Neuronal stem cell (in vitro differentiated cells): ENCODE data around the gene NFYC.

Experiments
- DNase-seq: peaks from one replicate; pipeline ENCODE4 v3.0.0-alpha.2; 2013; ENCODE audit warnings: low spot score
- H2AFZ ChIP-seq: one replicate; pipeline ENCODE4 v1.6.1; 2013; ENCODE audit warnings: mild to moderate bottlenecking, low read length, inconsistent platforms
- H2AK5ac ChIP-seq: 2 replicates; pipeline ENCODE4 v1.6.1; 2013; ENCODE audit warnings: low read depth, mild to moderate bottlenecking, inconsistent platforms, low read length, moderate library complexity, mixed read lengths
- H2BK120ac ChIP-seq: 2 replicates; pipeline ENCODE4 v1.6.1; 2013; ENCODE audit warnings: low read depth, mild to moderate bottlenecking, inconsistent platforms, low read length, moderate library complexity, mixed read lengths
- H2BK12ac ChIP-seq: one replicate; pipeline ENCODE4 v1.6.1; 2013; ENCODE audit warnings: low read length, inconsistent platforms
- H2BK15ac ChIP-seq: 2 replicates; pipeline ENCODE4 v1.6.1; 2013; ENCODE audit warnings: mild to moderate bottlenecking, low read length, inconsistent platforms, mixed read lengths
- H2BK5ac ChIP-seq: one replicate; pipeline ENCODE4 v1.6.1; 2013; ENCODE audit warnings: inconsistent platforms, mild to moderate bottlenecking, low read length, moderate library complexity
- H3K14ac ChIP-seq: one replicate; pipeline ENCODE4 v1.6.1; 2013; ENCODE audit warnings: low read length, inconsistent platforms
- H3K18ac ChIP-seq: 2 replicates; pipeline ENCODE4 v1.6.1; 2013; ENCODE audit warnings: low read length, inconsistent platforms
- H3K23ac ChIP-seq: 2 replicates; pipeline ENCODE4 v1.6.1; 2013; ENCODE audit warnings: low read depth, mild to moderate bottlenecking, mixed read lengths, low read length, inconsistent platforms; ENCODE audit not compliant: poor library complexity
- H3K27ac ChIP-seq: replicated peaks from 3 replicates; pipeline ENCODE4 v1.5.1; 2013; ENCODE audit warnings: low read length, inconsistent platforms
- H3K27me3 ChIP-seq, 3 experiments: 2 replicates each; pipeline ENCODE4 v1.6.1; 2013; ENCODE audit warnings: low read length in 3 of 3, mild to moderate bottlenecking in 2 of 3, inconsistent platforms in 1 of 3, low read depth in 1 of 3, mixed read lengths in 1 of 3, moderate library complexity in 1 of 3; ENCODE audit not compliant: control insufficient read depth in 3 of 3, insufficient read depth in 3 of 3
- H3K36me3 ChIP-seq, 2 donors: replicated peaks in 1 of 2; 2 replicates each; pipeline ENCODE4 v1.6.1; 2013; ENCODE audit warnings: low read length in 2 of 2; ENCODE audit not compliant: control insufficient read depth in 2 of 2, insufficient read depth in 2 of 2
- H3K4ac ChIP-seq: 2 replicates; pipeline ENCODE4 v1.6.1; 2013; ENCODE audit warnings: inconsistent platforms, mild to moderate bottlenecking, low read length, moderate library complexity
- H3K4me1 ChIP-seq, 2 donors: 1 replicate in 1 of 2; 2 replicates in 1 of 2; pipeline ENCODE4 v1.6.1; 2013; ENCODE audit warnings: low read length in 2 of 2, low read depth in 1 of 2; ENCODE audit not compliant: control insufficient read depth in 2 of 2, insufficient read depth in 1 of 2
- H3K4me2 ChIP-seq: one replicate; pipeline ENCODE4 v1.6.1; 2013; ENCODE audit warnings: mild to moderate bottlenecking, low read length, inconsistent platforms; ENCODE audit not compliant: insufficient read depth, poor library complexity, severe bottlenecking
- H3K4me3 ChIP-seq, 2 donors: 2 replicates each; pipeline ENCODE4 v1.5.1; 2013; ENCODE audit warnings: low read length in 2 of 2, mild to moderate bottlenecking in 2 of 2, inconsistent platforms in 1 of 2, moderate library complexity in 1 of 2
- H3K79me1 ChIP-seq: one replicate; pipeline ENCODE4 v1.6.1; 2013; ENCODE audit warnings: low read depth, mild to moderate bottlenecking, inconsistent platforms, low read length, moderate library complexity
- H3K9ac ChIP-seq: one replicate; pipeline ENCODE4 v1.6.1; 2013; ENCODE audit warnings: mild to moderate bottlenecking, low read depth, low read length, inconsistent platforms; ENCODE audit not compliant: poor library complexity
- H3K9me3 ChIP-seq, 2 donors: replicated peaks in 1 of 2; 2 replicates each; pipeline versions ENCODE3 to v1.6.1; 2013; ENCODE audit warnings: low read length in 2 of 2, mild to moderate bottlenecking in 2 of 2, inconsistent platforms in 1 of 2, low read depth in 1 of 2, mixed read lengths in 1 of 2, moderate library complexity in 1 of 2; ENCODE audit not compliant: control insufficient read depth in 2 of 2, insufficient read depth in 1 of 2
- H4K8ac ChIP-seq: one replicate; pipeline ENCODE4 v1.6.1; 2013; ENCODE audit warnings: low read depth, mild to moderate bottlenecking, inconsistent platforms, low read length, moderate library complexity
- H4K91ac ChIP-seq: one replicate; pipeline ENCODE4 v1.6.1; 2013; ENCODE audit warnings: low read length, low read depth, mild to moderate bottlenecking, inconsistent platforms; ENCODE audit not compliant: poor library complexity
- WGBS, 2 donors: extraction: QIAGEN DNeasy Blood & Tissue Kit; methylation state at CpG; one replicate each; pipeline ENCODE4 v1.1.7; 2013; ENCODE audit warnings: missing lambda C conversion rate in 2 of 2, mixed read lengths in 1 of 2; ENCODE audit not compliant: insufficient read length in 2 of 2, insufficient replicate concordance in 1 of 2; ENCODE audit errors: extremely low coverage in 2 of 2; 5-methylcytosine and 5-hydroxymethylcytosine counted together

Gene NFYC

DNA sequence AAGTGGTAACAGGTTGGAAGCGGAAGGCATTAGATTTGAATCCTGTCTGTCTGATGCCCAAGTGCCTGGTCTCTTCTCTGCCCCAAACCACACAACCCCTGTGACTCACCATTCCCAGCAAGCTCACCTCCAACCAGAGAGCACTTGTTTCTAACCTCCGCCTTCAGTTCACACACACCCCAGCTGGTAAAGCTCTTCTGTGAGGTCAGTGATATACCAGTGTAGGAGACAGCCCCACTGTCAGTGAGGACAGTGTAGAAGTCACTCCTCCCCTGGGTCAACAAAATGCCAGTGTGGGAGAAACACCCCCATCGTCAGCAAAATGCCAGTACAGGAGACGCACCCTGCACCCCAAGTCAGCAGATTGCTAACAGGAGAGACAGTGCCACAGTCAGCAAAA is 28.6 kb upstream of the NFYC start:
- Histone ChIP-seq H3K9ac (no peak overlapping the region), H3K18ac (no peak overlapping the region), H3K4me3 (no peak overlapping the region), H4K8ac (no peak overlapping the region), H3K27ac (no peak overlapping the region), H3K23ac (no peak overlapping the region), H3K79me1 (no peaks in the 10 kb centered on the region), H4K91ac (no peak overlapping the region), H3K4ac (no peak overlapping the region), H2BK120ac (no peak overlapping the region), H2AFZ (no peak overlapping the region), H3K36me3 (no peaks in the 10 kb centered on the region), H3K9me3 (no peaks in the 10 kb centered on the region), H2BK15ac (no peak overlapping the region), H3K27me3 (no peaks in the 10 kb centered on the region), H3K4me1 (peaks cover 13 to 27% of the 10 kb centered on the region in 2 donors), H2BK5ac (no peak overlapping the region), H2BK12ac (no peak overlapping the region), H2AK5ac (no peak overlapping the region), H3K14ac (no peak overlapping the region), H3K4me2 (no peak overlapping the region)
- no peak for DNase-seq
- WGBS, 2 donors: no CpG with 5 or more reads among the region's 4 CpGs

DNA sequence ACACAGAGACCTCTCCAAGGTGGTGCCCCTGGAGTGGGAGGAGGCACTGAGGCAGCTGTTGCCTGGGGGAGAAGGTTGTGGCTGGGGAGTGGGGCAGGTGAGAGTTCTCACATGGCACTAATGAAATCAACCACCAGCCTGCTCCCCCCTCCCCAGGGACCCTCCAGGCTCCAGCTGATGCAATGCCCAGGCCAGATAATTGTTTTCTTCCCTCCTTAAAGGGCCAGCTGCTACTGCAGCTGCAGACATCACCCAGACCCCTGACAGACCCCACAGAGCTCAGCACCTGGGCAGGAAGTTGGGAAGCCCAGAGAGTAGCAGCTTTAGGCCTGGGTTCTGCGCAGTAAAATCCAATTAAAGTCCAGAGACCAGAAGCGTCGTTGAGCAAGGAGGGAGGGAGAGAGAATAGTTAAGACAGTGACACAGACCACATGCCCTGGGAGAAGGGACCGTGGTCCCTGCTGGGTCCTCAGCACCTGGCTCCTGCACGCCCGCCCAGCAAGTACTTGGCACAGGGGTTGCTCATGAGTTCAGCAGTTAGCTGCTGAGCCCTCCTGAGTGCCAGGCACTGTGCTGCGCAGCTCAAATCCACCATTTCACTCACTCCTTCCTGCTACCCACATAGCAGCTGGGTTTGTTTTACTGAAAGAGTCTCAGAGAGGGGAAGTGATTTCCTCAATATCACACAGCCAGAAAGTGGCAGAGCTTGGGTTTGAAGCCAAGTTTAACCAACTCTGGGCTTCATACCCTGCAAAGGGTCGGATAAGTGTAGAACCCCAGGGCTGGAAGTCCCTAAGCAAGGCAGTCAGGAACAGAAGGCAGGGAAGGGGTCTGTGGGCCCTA is 28.0 kb upstream of the NFYC start:
- peak overlapping the region; percentile 15 for H3K9ac ChIP-seq
- H3K18ac ChIP-seq: peak overlapping the region; percentile 42
- no peaks in the 10 kb centered on the region for H3K36me3 ChIP-seq
- H2BK5ac ChIP-seq: no peak overlapping the region
- H2AFZ ChIP-seq: no peak overlapping the region
- no peak overlapping the region for H3K23ac ChIP-seq
- H4K91ac ChIP-seq: no peak overlapping the region
- no peak overlapping the region for H2AK5ac ChIP-seq
- no peak overlapping the region for H3K27ac ChIP-seq
- WGBS, 2 donors: no CpG with 5 or more reads among the region's 8 CpGs
- no peak overlapping the region for H3K14ac ChIP-seq
- no peaks in the 10 kb centered on the region for H3K27me3 ChIP-seq
- H3K9me3 ChIP-seq: no peaks in the 10 kb centered on the region
- no peak overlapping the region for H4K8ac ChIP-seq
- H3K4me3 ChIP-seq: no peak overlapping the region
- no peak overlapping the region for H2BK15ac ChIP-seq
- no peak overlapping the region for H2BK120ac ChIP-seq
- H3K4me1 ChIP-seq: peaks cover 13 to 27% of the 10 kb centered on the region in 2 donors
- DNase-seq: no peak
- H3K4me2 ChIP-seq: no peak overlapping the region
- H2BK12ac ChIP-seq: no peak overlapping the region
- no peaks in the 10 kb centered on the region for H3K79me1 ChIP-seq
- no peak overlapping the region for H3K4ac ChIP-seq

DNA sequence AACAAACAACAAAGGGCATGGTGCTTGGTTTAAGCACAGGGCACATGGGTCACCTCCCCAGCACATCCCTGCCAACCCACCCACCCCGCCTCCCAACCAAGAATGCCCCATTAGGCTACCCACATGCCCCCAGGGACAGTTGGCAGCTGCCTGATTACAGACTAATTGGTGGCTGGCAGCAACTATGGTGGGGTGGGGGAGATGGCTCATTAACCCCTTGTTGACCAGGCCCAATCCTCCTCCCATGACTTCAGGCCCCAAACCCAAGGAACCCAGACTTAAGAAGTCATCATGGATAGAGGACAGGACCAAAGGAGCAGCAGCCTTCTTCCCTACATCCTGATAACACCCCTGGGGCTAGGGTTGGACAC is 27.4 kb upstream of the NFYC start:
- no peak overlapping the region for H3K4me2 ChIP-seq

DNA sequence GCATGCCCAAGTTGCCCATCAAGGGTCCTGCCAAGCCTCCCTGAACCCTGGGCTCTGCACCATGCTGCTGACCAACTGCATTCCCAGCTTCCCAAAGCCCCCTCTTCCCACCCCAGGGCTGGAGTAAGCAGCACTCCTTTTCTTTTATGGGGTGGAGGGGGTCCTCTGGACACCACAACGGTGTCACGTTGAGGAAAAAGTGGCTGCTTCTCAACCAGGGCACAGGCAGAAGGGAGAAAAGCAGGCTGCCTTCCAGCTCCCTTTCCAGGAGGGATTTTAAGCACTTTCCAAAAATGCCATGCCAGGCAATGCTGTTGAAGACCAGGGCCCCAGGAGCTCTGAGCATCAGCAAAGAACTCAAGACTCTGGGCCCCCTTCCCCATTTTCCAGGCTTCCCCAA is 26.7 kb upstream of the NFYC start:
- no peak for DNase-seq
- H2BK5ac ChIP-seq: no peak overlapping the region

More for the DNA sequence above, 27.4 kb upstream of the NFYC start:
- Histone ChIP-seq H3K4me1 (peaks cover 13 to 21% of the 10 kb centered on the region in 2 donors), H3K14ac (no peak overlapping the region), H3K4me3 (peak overlapping the region in 1 of 2 donors; percentile 63), H3K9me3 (no peaks in the 10 kb centered on the region), H2AFZ (no peak overlapping the region), H3K27ac (no peak overlapping the region), H3K18ac (no peak overlapping the region), H2BK5ac (no peak overlapping the region), H3K79me1 (no peaks in the 10 kb centered on the region), H3K9ac (no peak overlapping the region), H4K8ac (no peak overlapping the region), H2BK15ac (no peak overlapping the region), H2AK5ac (no peak overlapping the region), H2BK120ac (no peak overlapping the region), H2BK12ac (no peak overlapping the region), H3K23ac (no peak overlapping the region), H4K91ac (no peak overlapping the region), H3K4ac (no peak overlapping the region), H3K27me3 (no peaks in the 10 kb centered on the region), H3K36me3 (no peaks in the 10 kb centered on the region)
- no CpG with 5 or more reads among the region's 1 CpG for WGBS, 2 donors
- DNase-seq: no peak

More for the DNA sequence above, 26.7 kb upstream of the NFYC start:
- Histone ChIP-seq H3K27ac (no peak overlapping the region), H3K4ac (no peak overlapping the region), H2AFZ (peak overlapping the region; percentile 98), H3K14ac (no peak overlapping the region), H4K8ac (no peak overlapping the region), H3K79me1 (no peaks in the 10 kb centered on the region), H2BK15ac (peak overlapping the region; percentile 32), H3K23ac (no peak overlapping the region), H3K4me3 (peak overlapping the region; percentile 63 to 84), H3K27me3 (peaks cover 0 to under 1% (median 0%) of the 10 kb centered on the region in 3 experiments), H3K4me2 (peak overlapping the region; percentile 59), H3K4me1 (peaks cover 11 to 14% of the 10 kb centered on the region in 2 donors), H4K91ac (no peak overlapping the region), H3K9me3 (no peaks in the 10 kb centered on the region), H2BK12ac (no peak overlapping the region), H3K9ac (no peak overlapping the region), H3K18ac (no peak overlapping the region), H2AK5ac (no peak overlapping the region), H3K36me3 (no peaks in the 10 kb centered on the region), H2BK120ac (no peak overlapping the region)
- no CpG with 5 or more reads among the region's 2 CpGs for WGBS, 2 donors
